HEK293T (cell line): ENCODE data around the gene STIP1.

Experiments
- ELF4 ChIP-seq: fragments of 450-650 bp; IDR thresholded peaks from 2 replicates; pipeline ENCODE4 v1.6.1; 2017; ENCODE audit warnings: antibody characterized with exemption
- NFRKB ChIP-seq: fragments of 450-650 bp; IDR thresholded peaks from 2 replicates; pipeline ENCODE4 v1.6.1; 2016; ENCODE audit warnings: mild to moderate bottlenecking, moderate library complexity

GRCh38 chr11:64237484-64237951 is 51.5 kb downstream of the STIP1 start:
- TF ChIP-seq ELF4 (no peak), NFRKB (no peak)
